Cardiac muscle cell (in vitro differentiated cells and primary cell): ENCODE measurements around the gene SEC31B. TPM values are rescaled to one million over a fixed set of nuclear protein-coding genes. Genes with fewer than 3 reads are reported as not detected.

ENCODE experiments used
- DNase-seq, 2 donors: peaks; one replicate each; pipeline versions ENCODE4 v3.0.0 to v3.0.0-alpha.2; 2010 to 2017; ENCODE audit warnings: low read depth in 1 of 2, low spot score in 1 of 2
- H3K27ac ChIP-seq: fragments of 200-600 bp; sonication (generic); 2 replicates; pipeline ENCODE4 v1.5.1; 2016
- H3K27me3 ChIP-seq: fragments of 200-600 bp; sonication (generic); 2 replicates; pipeline ENCODE4 v1.6.0; 2016; ENCODE audit warnings: control low read depth
- H3K36me3 ChIP-seq: fragments of 200-600 bp; sonication (generic); 2 replicates; pipeline ENCODE4 v1.5.1; 2016; ENCODE audit warnings: control low read depth
- H3K4me1 ChIP-seq: fragments of 200-600 bp; sonication (generic); 2 replicates; pipeline ENCODE4 v1.8.1; 2017; ENCODE audit warnings: low read depth, mild to moderate bottlenecking, mixed run types
- H3K4me3 ChIP-seq: fragments of 200-600 bp; sonication (generic); 2 replicates; pipeline ENCODE4 v1.5.1; 2016; ENCODE audit warnings: mild to moderate bottlenecking
- H3K9me3 ChIP-seq: fragments of 200-600 bp; sonication (generic); 2 replicates; pipeline ENCODE4 v1.5.1; 2017; ENCODE audit warnings: low read depth, mild to moderate bottlenecking, control low read depth
- CTCF ChIP-seq: IDR thresholded peaks from 2 replicates; pipeline ENCODE4 v1.5.1; 2012; ENCODE audit warnings: low read depth, mild to moderate bottlenecking, low read length
- polyA plus RNA-seq: library from polyadenylated mRNA; unstranded; fragments of >200 nt; fragmentation: Nextera tagmentation; extraction: Ambion mirVana; gene quantifications from 2 replicates; pipeline ENCODE4 v1.2.1, GENCODE V29; 2016
- total RNA-seq: library from RNA; depleted of rRNA; stranded (reverse); fragments of >200 nt; gene quantifications from 2 replicates; pipeline ENCODE4 v1.2.3, GENCODE V29; 2016

Gene SEC31B
- total and polyA plus RNA-seq, 2 experiments from 2014 or later = 13.2 to 23.1 TPM

DNA sequence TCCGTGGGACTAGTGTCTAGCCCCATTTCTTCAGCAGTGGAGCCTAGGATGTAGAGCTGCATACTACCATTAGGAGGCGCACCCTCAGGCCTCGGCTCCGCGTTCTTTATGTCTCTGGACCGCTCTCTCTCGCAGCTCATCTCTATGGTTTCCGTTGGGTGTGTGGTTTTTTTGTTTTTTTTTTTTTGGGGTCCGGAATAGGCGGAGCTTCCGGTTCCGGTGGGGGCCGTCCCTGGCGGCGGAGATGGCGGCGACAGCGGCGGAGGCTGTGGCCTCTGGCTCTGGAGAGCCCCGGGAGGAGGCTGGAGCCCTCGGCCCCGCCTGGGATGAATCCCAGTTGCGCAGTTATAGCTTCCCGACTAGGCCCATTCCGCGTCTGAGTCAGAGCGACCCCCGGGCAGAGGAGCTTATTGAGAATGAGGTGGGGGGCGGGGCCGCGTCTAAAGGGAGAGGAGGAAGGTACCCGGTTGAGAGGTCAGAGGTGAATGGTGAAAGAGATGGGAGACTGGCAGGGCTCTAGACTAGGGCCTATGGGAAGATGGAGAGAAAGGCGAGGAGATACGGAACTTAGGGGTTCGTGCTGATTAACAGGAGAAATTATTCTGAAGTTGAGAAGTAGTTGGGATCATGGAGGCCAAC, 16.2 kb upstream of the SEC31B start, which contains the start of gene HIF1AN:
TSS of gene HIF1AN (plus strand) at position 229 of the 639 bp plus-strand sequence. CDS start at position 245, 16 bp downstream.
- DNase-seq = peak; percentile 97
- Histone ChIP-seq H3K36me3 (peaks cover 13% of the 10 kb centered on the region), H3K4me1 (no peaks in the 10 kb centered on the region), H3K4me3 (peak within 1 kb of the TSS; percentile 99), H3K27ac (no peak within 1 kb of the TSS), H3K27me3 (no peaks in the 10 kb centered on the region), H3K9me3 (no peaks in the 10 kb centered on the region)
- TF ChIP-seq CTCF = peak; percentile 97

DNA sequence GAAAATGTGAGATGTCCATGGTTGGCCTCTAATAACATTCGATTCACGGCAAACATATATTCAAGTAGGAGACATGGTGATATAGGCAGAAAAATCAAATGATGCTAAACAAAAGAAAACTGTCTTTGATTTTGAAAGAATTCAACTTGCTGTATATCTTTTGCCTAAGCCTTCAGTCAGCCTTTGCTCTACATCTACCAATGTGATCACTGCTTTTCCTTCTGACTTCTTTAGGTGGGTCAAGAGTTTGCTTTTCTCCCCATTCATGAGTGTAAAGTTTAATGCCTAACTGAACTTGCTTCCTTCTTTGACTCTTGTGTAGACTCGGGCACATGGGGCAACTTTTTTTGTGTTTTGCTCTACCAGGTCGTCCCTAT, 15.7 kb upstream of the SEC31B start:
- TF ChIP-seq CTCF = no peak
- Histone ChIP-seq H3K9me3 (no peaks in the 10 kb centered on the region), H3K27ac (no peak overlapping the region), H3K4me1 (no peaks in the 10 kb centered on the region), H3K36me3 (peaks cover 8% of the 10 kb centered on the region), H3K4me3 (peak overlapping the region; percentile 99), H3K27me3 (no peaks in the 10 kb centered on the region)
- DNase-seq = no peak

DNA sequence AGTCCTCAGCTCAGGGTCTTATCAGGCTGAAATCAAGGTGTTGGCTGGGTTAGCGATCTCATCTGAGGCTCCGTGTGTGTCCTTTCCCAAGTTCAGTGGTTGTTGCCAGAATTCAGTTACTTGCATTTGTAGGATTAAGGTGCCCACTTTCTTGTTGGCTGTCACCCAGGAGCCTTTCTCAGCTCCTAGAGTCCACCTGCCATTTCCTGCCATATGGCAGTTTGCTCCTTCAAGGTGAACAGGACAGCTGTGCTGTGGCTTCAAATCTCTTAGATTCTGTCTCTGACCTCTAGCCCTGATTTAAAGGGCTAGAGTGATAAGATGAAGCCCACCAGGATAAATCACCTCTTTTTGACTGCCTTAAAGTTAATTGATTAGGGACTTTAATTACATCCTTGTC, 15.1 kb upstream of the SEC31B start:
- H3K4me1 ChIP-seq = no peaks in the 10 kb centered on the region
- H3K4me3 ChIP-seq = no peak overlapping the region
- no peak for DNase-seq
- peaks cover 6% of the 10 kb centered on the region for H3K36me3 ChIP-seq
- H3K27me3 ChIP-seq = no peaks in the 10 kb centered on the region
- TF ChIP-seq CTCF = no peak
- H3K27ac ChIP-seq = no peak overlapping the region
- H3K9me3 ChIP-seq = no peaks in the 10 kb centered on the region

DNA sequence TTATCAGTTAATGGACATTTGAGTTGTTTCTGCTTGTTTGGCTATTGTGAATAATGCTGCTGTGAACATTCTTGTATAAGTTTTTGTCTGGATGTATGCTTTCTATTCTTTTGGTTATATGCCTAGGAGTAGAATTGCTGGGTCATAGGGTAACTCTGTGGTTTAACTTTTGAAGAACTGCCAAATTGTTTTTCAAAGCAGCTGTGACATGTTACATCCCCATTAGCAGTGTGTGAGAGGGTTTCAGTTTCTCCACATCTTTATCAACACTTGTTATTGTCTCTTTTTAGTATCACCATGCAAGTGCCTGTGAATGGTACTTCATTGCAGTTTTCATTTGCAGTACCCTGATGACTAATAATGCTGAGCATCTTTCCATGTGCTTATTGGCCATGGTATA, 12.1 kb upstream of the SEC31B start:
- no peak for TF ChIP-seq CTCF
- no peak overlapping the region for H3K27ac ChIP-seq
- H3K4me3 ChIP-seq = no peak overlapping the region
- H3K27me3 ChIP-seq = no peaks in the 10 kb centered on the region
- H3K4me1 ChIP-seq = peaks cover 7% of the 10 kb centered on the region
- H3K9me3 ChIP-seq = no peaks in the 10 kb centered on the region
- peaks cover 4% of the 10 kb centered on the region for H3K36me3 ChIP-seq
- DNase-seq = peak in 1 of 2 donors; percentile 33

DNA sequence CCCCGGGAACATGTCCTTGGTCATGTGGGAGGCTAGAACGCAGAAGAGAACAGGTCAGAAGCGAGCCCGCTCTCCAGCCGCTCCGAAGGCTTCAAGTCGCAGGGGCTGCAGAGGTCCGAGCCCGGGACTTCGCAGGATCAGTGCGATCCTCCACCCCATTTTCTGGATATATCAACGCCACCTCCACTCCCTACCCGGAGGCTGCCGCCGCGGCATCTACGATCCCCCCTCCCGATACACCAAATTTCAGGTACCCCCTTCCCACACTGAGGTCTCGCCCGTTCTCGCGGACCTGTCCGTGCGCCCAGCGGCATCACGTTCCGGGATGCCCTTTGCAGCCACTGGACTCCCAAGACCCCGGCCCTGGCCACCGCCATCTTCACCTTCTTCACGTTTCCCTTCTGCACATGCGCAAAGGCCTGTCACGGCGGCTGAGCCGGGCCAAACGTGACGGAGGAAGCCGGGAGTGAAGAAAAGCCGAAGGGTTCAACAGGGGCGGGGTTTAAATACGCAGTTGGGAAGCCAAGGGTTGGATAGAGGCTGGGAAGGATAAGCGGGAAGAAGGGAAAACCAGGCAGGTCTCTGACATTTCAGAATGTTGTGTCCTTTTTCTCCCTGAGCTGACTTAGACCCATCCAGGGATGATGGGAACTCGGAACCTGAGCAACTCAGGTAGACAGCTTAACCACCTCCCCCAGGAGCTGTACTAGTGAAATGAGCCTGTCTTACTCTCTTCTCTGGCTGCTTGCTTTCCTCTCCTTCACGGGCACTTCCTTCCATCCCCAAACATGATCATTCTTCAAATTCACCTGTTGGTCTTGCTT, 10.0 kb upstream of the SEC31B start, which contains the start of gene NDUFB8:
TSS of gene NDUFB8 (minus strand) at position 397 of the 824 bp plus-strand sequence. CDS start at position 377, 20 bp downstream.
- TF ChIP-seq CTCF = no peak
- peak within 1 kb of the TSS; percentile 98 for H3K4me3 ChIP-seq
- H3K9me3 ChIP-seq = no peaks in the 10 kb centered on the region
- H3K27ac ChIP-seq = peak within 1 kb of the TSS; percentile 17
- H3K36me3 ChIP-seq = peaks cover 19% of the 10 kb centered on the region
- DNase-seq = peak; percentile 89 to 90
- H3K27me3 ChIP-seq = no peaks in the 10 kb centered on the region
- H3K4me1 ChIP-seq = peaks cover 7% of the 10 kb centered on the region
